Kidney capillary endothelial cell (primary cell): ENCODE results near the gene C9orf85.
"Not testable (repeated sequence)": the region's sequence is repeated elsewhere in the genome, so short reads cannot be mapped to it uniquely, and the experiment has no call there.

Experiments
- DNase-seq: peaks from one replicate; pipeline ENCODE4 v3.0.0-alpha.2; 2018; ENCODE audit warnings: low spot score

C9orf85 gene

DNA sequence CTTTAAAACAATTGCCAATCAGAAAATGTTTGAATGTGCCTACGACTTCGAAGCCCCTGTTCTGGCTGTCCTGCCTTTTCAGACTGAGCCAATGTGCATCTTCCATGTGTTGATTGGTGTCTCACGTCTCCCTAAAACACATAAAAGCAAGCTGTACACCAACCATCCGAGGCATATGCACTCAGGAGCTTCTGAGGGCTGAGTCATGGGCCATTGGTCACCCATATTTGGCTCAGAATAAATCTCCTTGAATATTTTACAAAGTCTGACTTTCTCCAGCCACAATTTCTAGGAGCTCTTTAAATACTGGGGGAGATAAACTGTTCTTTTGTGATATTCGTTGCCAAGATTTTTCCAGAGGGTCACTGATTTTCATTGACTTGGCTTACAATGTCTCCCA lies 95.1 kb downstream of the C9orf85 start:
- DNase-seq = no peak

DNA sequence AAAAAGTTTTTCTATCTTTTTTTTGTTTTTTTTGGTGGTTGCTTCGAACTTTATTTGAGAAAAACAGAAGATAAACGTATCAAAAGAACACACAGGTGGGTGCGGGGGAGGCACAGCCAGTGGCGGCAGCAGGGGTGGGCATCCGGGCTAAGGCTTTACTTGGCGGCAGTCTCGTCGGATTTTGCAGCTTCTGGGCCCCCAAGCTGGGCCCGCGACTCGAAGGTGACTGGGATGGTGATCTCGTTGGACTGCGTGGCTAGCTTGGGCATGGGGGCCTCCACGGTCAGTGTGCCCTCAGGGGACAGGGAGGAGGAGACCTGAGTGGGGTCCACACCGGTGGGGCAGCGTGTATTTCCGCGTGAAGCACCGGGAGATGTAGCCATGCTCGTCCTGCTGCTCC lies 96.3 kb downstream of the C9orf85 start:
- DNase-seq = not testable (repeated sequence)

DNA sequence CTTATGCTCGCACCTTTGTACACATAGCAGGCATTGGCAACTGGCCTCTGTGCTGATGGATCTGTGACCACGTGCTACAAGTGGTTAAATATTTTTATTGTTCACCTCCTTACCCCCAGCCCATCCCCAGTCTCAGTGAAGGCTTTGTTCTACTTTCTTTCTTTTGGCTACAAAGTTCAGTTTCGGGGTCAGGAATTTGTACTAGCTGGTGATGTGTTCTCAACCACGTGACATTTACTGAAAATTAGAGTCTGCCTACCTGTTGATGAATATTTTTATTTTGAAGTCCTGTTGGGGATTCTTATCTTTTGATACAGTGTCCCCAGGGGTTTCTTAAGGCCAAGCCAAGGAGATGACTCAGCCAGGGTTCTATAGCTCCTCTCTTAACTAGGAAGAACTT lies 101.2 kb downstream of the C9orf85 start:
- no peak for DNase-seq

DNA sequence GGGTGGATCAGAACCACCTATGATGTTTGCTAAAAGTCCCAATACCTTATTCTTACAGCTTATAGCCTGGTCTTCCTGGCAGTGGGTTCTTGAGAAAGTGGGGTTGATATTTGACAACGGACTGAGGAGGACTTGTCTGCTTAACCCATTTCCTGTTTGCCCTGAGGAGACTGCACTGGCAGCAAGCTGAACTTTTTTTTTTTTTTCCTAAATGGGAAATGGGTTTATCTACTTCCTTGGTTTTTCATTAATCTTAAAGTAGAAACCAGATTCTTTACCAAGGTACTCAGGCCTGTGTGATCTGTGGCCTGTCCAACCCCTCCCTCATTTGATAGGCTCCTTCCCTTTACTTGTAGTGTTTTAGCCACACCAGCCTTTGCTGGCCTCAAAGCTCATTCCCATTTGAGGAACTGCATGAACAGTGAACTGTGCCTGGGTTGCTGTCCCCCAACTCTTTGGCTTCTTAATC lies 101.9 kb downstream of the C9orf85 start:
- DNase-seq = no peak

DNA sequence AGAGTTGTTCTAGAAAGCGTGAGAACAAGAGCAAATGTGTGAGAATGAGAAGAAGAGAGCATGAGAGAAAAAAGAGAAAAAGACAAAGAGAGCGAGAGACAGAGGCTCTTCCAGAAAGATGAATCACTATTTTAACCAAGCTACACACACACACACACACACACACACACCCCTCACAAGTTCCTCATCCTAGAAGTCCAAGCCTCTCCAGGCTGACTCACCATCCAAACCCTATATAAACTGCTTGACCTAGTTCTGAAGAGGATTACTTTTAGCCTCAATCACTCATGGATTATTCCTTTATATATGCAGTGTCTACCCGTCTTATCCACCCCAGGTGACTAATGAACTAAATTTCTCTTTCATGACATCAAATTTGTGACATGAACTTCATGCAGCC lies 111.4 kb downstream of the C9orf85 start:
- no peak for DNase-seq
